ENCODE data around the gene POC5. TPM values are rescaled to one million over a fixed set of nuclear protein-coding genes. Genes with fewer than 3 reads are reported as not detected.

The POC5 gene
- total RNA-seq, 1 experiment from 2014 or later = 12.7 TPM

DNA sequence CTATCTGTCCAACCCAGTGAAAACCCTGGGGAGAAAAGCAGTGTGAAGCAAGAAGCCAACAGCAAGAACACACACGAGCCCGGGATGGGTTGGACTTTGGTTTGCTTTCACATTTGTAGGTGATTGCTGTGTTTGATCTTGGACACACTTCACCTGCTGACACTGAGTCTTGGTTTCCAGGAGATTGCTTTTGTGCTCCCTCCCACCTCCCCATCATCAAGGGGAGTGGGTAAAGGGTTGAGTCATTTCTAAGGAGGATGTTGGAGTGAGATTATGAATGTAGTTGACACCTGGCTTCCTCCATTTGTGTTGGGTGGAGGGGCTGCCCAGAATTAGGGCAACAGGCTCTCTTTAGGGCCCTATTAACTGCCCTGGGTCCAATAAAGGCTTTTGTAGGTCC, 68.5 kb downstream of the POC5 start:
- Mint-ChIP-seq H3K27me3 (ENCODE audit: insufficient read depth, unreplicated experiment) (no peaks in the 10 kb centered on the region), H3K4me1 (ENCODE audit: low read depth, unreplicated experiment) (peaks cover 9% of the 10 kb centered on the region), H3K36me3 (ENCODE audit: insufficient read depth, unreplicated experiment) (no peaks in the 10 kb centered on the region), H3K27ac (ENCODE audit: unreplicated experiment) (peak overlapping the region; percentile 62), H3K9me3 (ENCODE audit: unreplicated experiment) (no peaks in the 10 kb centered on the region), H3K4me3 (ENCODE audit: unreplicated experiment) (peak overlapping the region; percentile 19)
- Histone ChIP-seq H3K4me3 (ENCODE audit: low read depth, low read length) (no peak overlapping the region), H3K36me3 (ENCODE audit: control insufficient read depth, insufficient read depth, low read length) (no peaks in the 10 kb centered on the region), H3K9me3 (no peaks in the 10 kb centered on the region), H3K27me3 (replicated peaks; ENCODE audit: control insufficient read depth, insufficient read depth, low read length) (no peaks in the 10 kb centered on the region), H3K4me1 (peaks cover 6% of the 10 kb centered on the region; the same call in 1 of the 2 replicates)
- ChIA-PET CTCF (no interaction called here), POLR2A (no interaction called here)
- DNase-seq = peak; percentile 76 to 85
- TF ChIP-seq, protein P1, sequence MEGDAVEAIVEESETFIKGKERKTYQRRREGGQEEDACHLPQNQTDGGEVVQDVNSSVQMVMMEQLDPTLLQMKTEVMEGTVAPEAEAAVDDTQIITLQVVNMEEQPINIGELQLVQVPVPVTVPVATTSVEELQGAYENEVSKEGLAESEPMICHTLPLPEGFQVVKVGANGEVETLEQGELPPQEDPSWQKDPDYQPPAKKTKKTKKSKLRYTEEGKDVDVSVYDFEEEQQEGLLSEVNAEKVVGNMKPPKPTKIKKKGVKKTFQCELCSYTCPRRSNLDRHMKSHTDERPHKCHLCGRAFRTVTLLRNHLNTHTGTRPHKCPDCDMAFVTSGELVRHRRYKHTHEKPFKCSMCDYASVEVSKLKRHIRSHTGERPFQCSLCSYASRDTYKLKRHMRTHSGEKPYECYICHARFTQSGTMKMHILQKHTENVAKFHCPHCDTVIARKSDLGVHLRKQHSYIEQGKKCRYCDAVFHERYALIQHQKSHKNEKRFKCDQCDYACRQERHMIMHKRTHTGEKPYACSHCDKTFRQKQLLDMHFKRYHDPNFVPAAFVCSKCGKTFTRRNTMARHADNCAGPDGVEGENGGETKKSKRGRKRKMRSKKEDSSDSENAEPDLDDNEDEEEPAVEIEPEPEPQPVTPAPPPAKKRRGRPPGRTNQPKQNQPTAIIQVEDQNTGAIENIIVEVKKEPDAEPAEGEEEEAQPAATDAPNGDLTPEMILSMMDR (IDR thresholded peaks at IDR 0.05; ENCODE audit: insufficient read depth in 1 of 2, low read depth in 1 of 2, low read length in 1 of 2, severe bottlenecking in 1 of 2, unreplicated experiment in 1 of 2) = no peak
- intact Hi-C loops (cut with micrococcal nuclease; ENCODE audit: unreplicated experiment) = loop anchor here (5.0 kb wide), 1 partner anchor 36 kb away; the partner anchor contains the start of gene ANKDD1B
- no TSS peak for BruUV-seq (replicated peaks)

DNA sequence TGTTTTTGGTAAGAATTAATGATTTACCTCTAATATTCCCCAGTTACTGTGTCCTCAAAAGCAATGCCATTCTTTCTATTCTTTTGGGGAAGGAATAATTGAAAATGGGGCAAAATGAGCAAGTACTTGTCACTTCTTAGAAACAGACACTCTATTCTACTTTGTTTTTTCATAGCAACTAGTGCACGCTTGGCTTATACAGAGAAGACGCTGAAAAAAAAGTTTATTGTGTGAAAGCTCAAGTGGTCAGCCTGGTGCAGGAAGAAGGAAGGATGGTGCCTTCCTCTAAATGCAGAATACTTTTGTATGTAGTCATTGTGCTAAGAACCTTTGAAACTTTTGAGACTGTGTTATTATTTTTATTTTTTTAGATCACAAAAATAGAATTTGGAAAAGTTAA, 76.4 kb downstream of the POC5 start:
- H3K27ac Mint-ChIP-seq (ENCODE audit: unreplicated experiment) = no peak overlapping the region

DNA sequence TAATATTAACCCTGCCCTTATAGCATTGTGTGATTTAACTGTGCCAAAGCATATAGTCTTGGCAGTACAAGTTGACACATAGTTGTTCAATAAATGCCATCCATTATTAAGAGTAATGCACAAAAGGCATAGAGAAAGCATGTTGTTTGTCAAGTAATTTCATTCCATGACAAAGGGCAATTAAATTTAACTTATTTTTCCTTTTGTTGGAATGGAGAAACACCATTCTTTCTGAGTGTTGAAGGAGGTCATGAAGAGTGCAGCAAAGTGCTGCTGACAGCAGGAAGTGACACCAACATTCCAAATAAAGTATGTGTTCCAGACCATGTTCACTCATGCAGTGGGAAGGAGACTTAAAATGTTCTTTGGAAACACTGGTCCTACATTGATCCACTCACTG, 76.8 kb downstream of the POC5 start:
- H3K27me3 ChIP-seq (replicated peaks; ENCODE audit: control insufficient read depth, insufficient read depth, low read length) = no peaks in the 10 kb centered on the region
- 0 out of 2 replicates have a peak, but pooled peaks cover 1% of the 10 kb centered on the region for H3K36me3 ChIP-seq (ENCODE audit: control insufficient read depth, insufficient read depth, low read length)
- TF ChIP-seq, protein P1 (IDR thresholded peaks at IDR 0.05; ENCODE audit: insufficient read depth in 1 of 2, low read depth in 1 of 2, low read length in 1 of 2, severe bottlenecking in 1 of 2, unreplicated experiment in 1 of 2) = no peak
- no peak for DNase-seq
- ChIA-PET POLR2A (no interaction called here), CTCF (no interaction called here)
- Mint-ChIP-seq H3K9me3 (ENCODE audit: unreplicated experiment) (no peaks in the 10 kb centered on the region), H3K36me3 (ENCODE audit: insufficient read depth, unreplicated experiment) (no peaks in the 10 kb centered on the region), H3K27me3 (ENCODE audit: insufficient read depth, unreplicated experiment) (no peaks in the 10 kb centered on the region), H3K4me3 (ENCODE audit: unreplicated experiment) (no peak overlapping the region), H3K27ac (ENCODE audit: unreplicated experiment) (no peak overlapping the region), H3K4me1 (ENCODE audit: low read depth, unreplicated experiment) (no peaks in the 10 kb centered on the region)
- H3K4me1 ChIP-seq = no peaks in the 10 kb centered on the region
- no peak overlapping the region for H3K4me3 ChIP-seq (ENCODE audit: low read depth, low read length)
- 0 out of 2 replicates have a peak, but pooled peaks cover 5% of the 10 kb centered on the region for H3K9me3 ChIP-seq
- intact Hi-C loops (cut with micrococcal nuclease; ENCODE audit: unreplicated experiment) = no loop called here
- no TSS peak for BruUV-seq (replicated peaks)

More for the DNA sequence above, 76.4 kb downstream of the POC5 start:
- intact Hi-C loops (cut with micrococcal nuclease; ENCODE audit: unreplicated experiment) = no loop called here
- CTCF ChIA-PET = no interaction called here
- no peaks in the 10 kb centered on the region for H3K4me1 Mint-ChIP-seq (ENCODE audit: low read depth, unreplicated experiment)
- no peak overlapping the region for H3K4me3 Mint-ChIP-seq (ENCODE audit: unreplicated experiment)
- no peaks in the 10 kb centered on the region for H3K36me3 Mint-ChIP-seq (ENCODE audit: insufficient read depth, unreplicated experiment)
- DNase-seq = no peak
- POLR2A ChIA-PET = no interaction called here
- H3K27me3 Mint-ChIP-seq (ENCODE audit: insufficient read depth, unreplicated experiment) = no peaks in the 10 kb centered on the region
- H3K9me3 Mint-ChIP-seq (ENCODE audit: unreplicated experiment) = no peaks in the 10 kb centered on the region
- Histone ChIP-seq H3K9me3 (0 out of 2 replicates have a peak, but pooled peaks cover 5% of the 10 kb centered on the region), H3K27me3 (replicated peaks; ENCODE audit: control insufficient read depth, insufficient read depth, low read length) (no peaks in the 10 kb centered on the region), H3K4me3 (ENCODE audit: low read depth, low read length) (no peak overlapping the region), H3K4me1 (no peaks in the 10 kb centered on the region), H3K36me3 (ENCODE audit: control insufficient read depth, insufficient read depth, low read length) (0 out of 2 replicates have a peak, but pooled peaks cover 1% of the 10 kb centered on the region)
- no TSS peak for BruUV-seq (replicated peaks)
- TF ChIP-seq, protein P1 (IDR thresholded peaks at IDR 0.05; ENCODE audit: insufficient read depth in 1 of 2, low read depth in 1 of 2, low read length in 1 of 2, severe bottlenecking in 1 of 2, unreplicated experiment in 1 of 2) = no peak

Measured in Caco-2 (cell line).